Stimulated activated CD4-positive, alpha-beta T cell treated with anti-CD3 and anti-CD28 coated beads, Interleukin-15, amount 100 ng/mL, for 1 hour (primary cell): ENCODE data around the gene SHMT2.

Experiments used
- DNase-seq, 2 donors: peaks; one replicate each; pipeline ENCODE4 v3.0.0-alpha.2; 2020; ENCODE audit warnings: low read depth in 1 of 2, low spot score in 1 of 2

The SHMT2 gene

GRCh38 chr12:57225680-57226210 lies 3.8 kb upstream of the SHMT2 start:
- DNase-seq, result no peak

- no peak for DNase-seq
Observed at GRCh38 chr12:57226588-57227314, 2.8 kb upstream of the SHMT2 start.

- no peak for DNase-seq
Observed at GRCh38 chr12:57227315-57228115, 2.0 kb upstream of the SHMT2 start.

GRCh38 chr12:57229046-57229633 lies 371 bp upstream of the SHMT2 start:
- DNase-seq, result no peak

GRCh38 chr12:57230381-57231155 lies 1.1 kb downstream of the SHMT2 start:
- DNase-seq, result no peak

GRCh38 chr12:57231276-57232021 lies 1.9 kb downstream of the SHMT2 start:
- no peak for DNase-seq

GRCh38 chr12:57232156-57232756 lies 2.7 kb downstream of the SHMT2 start:
- DNase-seq, result no peak

- no peak for DNase-seq
Observed at GRCh38 chr12:57233357-57234232, 4.1 kb downstream of the SHMT2 start.

GRCh38 chr12:57234233-57234570 lies 4.7 kb downstream of the SHMT2 start:
- DNase-seq, result no peak

- DNase-seq, result no peak
Observed at GRCh38 chr12:57234571-57235016, 5.1 kb downstream of the SHMT2 start.

GRCh38 chr12:57235017-57235727 lies 5.7 kb downstream of the SHMT2 start:
- no peak for DNase-seq

- DNase-seq, result no peak
Observed at GRCh38 chr12:57235728-57236131, 6.2 kb downstream of the SHMT2 start.

GRCh38 chr12:57236201-57236924 lies 6.9 kb downstream of the SHMT2 start:
- DNase-seq, result no peak

- no peak for DNase-seq
Observed at GRCh38 chr12:57236925-57237595, 7.5 kb downstream of the SHMT2 start.

- no peak for DNase-seq
Observed at GRCh38 chr12:57237596-57237931, 8.1 kb downstream of the SHMT2 start.

- DNase-seq, result no peak
Observed at GRCh38 chr12:57237932-57238853, 8.7 kb downstream of the SHMT2 start.
